Fibroblast of villous mesenchyme (primary cell): Measurements from ENCODE around the gene PAXIP1. TPM values are rescaled to one million over a fixed set of nuclear protein-coding genes. Genes with fewer than 3 reads are reported as not detected.
A peak's percentile ranks its signal among the peaks of the same experiment; 100 is the strongest.

ENCODE experiments used
- DNase-seq: peaks from one replicate; pipeline ENCODE4 v3.0.0-alpha.2; 2010; ENCODE audit warnings: low read depth
- H3K4me3 ChIP-seq: 2 replicates; pipeline ENCODE4 v1.5.1; 2011; ENCODE audit warnings: low read depth, mild to moderate bottlenecking, low read length
- total RNA-seq: library from RNA; depleted of rRNA; stranded (reverse); fragments of >200 nt; gene quantifications from 2 replicates; pipeline ENCODE4 v1.2.3, GENCODE V29; 2012
- TF ChIP-seq, protein P1 (sequence below): IDR thresholded peaks from 2 replicates; pipeline ENCODE4 v1.5.1; 2012; ENCODE audit warnings: low read depth, mild to moderate bottlenecking, low read length; ENCODE audit not compliant: insufficient read depth

Gene PAXIP1
- total RNA-seq, 1 donor, result 10.4 TPM

DNA sequence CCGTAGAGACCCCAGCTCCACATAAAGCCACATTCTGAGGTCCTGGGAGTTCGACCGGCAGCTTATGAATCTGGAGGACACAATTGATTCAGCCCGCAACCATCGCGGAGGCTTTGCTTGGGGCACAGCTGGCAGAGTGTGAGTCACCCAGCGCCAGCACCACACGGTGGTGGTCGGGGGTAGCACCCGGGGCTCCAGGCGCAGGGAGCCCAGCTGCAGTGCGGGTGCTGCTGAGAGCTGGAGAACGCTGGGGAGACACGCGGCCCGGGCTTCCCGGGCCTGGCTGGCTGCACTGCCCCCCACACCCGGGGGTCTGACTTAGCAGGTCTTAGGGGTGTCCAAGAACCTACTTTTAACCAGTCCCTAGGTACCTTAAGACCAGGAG is 87.9 kb downstream of the PAXIP1 start:
- H3K4me3 ChIP-seq, result no peak overlapping the region
- TF ChIP-seq, protein P1, sequence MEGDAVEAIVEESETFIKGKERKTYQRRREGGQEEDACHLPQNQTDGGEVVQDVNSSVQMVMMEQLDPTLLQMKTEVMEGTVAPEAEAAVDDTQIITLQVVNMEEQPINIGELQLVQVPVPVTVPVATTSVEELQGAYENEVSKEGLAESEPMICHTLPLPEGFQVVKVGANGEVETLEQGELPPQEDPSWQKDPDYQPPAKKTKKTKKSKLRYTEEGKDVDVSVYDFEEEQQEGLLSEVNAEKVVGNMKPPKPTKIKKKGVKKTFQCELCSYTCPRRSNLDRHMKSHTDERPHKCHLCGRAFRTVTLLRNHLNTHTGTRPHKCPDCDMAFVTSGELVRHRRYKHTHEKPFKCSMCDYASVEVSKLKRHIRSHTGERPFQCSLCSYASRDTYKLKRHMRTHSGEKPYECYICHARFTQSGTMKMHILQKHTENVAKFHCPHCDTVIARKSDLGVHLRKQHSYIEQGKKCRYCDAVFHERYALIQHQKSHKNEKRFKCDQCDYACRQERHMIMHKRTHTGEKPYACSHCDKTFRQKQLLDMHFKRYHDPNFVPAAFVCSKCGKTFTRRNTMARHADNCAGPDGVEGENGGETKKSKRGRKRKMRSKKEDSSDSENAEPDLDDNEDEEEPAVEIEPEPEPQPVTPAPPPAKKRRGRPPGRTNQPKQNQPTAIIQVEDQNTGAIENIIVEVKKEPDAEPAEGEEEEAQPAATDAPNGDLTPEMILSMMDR, result no peak
- no peak for DNase-seq

DNA sequence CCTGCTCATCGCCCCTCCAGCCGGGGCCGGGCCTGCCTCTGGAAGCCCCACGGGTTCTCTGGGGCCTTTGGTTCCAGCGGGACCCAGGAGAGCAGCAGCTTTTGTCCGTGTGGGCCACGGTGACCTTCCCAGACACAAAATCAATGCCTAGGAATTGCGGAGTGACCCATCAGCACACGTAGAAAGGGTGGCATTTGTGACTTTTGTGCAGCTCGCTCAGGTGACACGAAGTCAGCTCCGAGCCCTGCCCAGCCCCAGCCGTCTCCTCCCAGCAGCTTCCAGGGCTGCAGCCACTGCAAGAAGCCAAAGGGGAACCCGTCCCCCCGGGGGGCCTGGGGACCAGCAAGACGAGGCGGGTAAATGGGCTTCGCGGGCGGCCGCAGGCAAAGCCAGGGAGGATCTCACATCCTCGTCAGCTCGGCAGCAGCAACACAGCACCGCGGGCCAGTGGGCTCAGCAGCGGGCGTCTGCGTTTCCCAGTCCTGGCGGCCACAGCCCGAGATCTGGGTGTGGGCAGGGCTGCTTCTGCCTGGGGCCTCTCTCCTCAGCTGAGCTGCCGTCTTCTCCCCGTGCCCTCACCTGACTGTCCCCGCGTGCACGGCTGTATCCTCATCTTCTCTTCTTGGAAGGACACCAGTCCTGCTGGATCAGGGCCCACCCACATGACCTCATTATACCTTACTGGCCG is 88.5 kb downstream of the PAXIP1 start:
- no peak overlapping the region for H3K4me3 ChIP-seq
- TF ChIP-seq, protein P1, result no peak
- DNase-seq, result no peak

DNA sequence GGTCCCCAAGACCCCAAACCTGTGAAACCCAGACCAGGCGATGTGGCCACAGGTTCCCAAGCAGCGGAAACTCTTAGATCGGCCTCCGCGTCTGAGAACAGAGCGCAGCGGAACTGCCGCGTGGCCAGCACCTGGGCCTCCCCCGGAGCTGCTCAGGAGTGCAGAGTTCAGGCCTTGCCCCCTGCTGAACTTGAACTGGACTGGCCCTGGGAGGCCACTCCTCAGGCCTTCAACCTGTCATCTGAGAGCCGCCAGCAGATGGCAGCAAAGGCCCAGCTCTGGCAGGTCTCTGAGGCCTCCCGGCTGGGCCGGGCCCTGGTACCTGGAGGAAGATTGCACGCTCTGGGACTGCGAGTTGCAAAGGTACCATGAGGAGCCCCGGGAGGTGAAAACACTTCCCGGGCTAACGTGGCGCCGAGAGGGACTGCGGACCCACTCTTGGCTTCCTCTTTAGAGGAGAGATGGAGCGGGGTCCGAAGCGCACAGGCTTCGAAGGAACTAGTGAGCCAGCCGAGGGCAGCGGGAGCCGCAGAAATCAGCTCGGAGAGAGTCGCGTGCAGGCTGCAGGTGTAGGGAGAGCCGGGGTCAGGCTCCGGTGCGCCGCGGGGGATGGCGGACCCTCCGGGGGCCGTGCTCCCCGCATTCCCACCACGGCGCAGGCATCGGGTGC is 89.2 kb downstream of the PAXIP1 start:
- peak; percentile 59 for DNase-seq
- peak overlapping the region; percentile 15 for H3K4me3 ChIP-seq
- TF ChIP-seq, protein P1, result peak; percentile 89

DNA sequence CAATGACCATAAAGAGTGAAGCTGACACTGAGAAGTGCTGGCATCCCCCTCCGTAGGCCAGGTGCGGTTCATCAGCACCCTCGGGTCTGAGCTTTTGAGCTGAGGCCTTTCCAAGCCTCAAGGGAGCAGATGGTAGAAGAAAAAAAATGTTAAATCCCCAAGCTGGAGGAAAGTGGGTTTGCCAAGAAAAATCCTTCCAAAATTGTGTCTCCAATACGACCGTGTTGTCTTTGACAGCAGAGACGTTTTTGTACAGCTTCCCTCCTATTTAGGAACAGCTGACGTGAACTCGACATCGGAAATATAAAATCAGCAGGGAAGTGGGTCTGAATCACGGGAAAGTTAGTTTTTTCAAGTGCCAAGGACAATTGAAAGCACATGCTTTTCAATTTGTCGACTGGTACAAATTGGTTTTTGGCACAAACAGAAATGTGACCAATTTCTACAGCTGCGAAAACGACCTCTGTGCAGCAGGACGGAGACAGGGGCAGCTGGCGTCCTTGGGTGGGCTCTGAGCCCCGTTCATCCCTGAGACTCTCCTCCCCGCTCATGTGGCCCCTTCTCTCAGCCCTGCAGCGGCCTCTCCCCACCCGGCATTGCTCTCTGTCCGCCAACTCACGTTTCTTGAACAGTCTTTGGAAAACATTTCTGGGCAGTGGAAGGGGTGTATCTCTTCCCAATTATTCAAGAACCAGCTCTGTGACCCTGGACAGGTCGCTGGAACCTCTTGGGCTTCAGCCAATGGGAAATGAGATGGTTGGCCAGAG is 89.9 kb downstream of the PAXIP1 start:
- no peak overlapping the region for H3K4me3 ChIP-seq
- TF ChIP-seq, protein P1, result no peak
- no peak for DNase-seq

DNA sequence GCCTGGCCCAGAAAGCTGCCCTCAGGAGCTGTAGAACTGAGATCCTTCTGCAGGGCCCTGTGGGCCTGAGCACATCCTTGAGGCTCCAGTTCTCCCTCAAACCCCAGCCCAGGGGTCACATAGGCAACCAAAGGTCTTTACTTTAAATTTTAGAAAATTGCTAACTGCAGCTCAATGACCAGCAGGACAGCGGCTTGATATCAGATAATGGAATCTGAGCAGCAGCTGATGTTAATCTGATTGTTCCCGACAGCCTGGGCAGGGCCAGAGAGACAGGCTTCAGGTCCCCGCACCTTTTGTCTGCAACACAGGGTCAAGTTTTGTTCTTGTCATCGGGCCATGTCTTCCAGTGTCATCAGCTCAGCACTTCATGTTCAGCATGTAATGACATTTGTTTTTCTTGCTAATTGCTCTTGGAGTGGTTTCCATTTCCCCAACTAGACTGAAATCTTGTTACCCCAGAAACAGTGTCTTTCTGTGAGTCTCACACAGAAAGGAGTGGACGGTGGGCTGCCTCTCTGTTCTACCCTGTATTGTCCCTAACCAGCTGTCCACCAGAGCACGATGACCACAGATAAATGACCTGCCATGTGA is 91.0 kb downstream of the PAXIP1 start:
- H3K4me3 ChIP-seq, result no peak overlapping the region
- TF ChIP-seq, protein P1, result no peak
- no peak for DNase-seq

DNA sequence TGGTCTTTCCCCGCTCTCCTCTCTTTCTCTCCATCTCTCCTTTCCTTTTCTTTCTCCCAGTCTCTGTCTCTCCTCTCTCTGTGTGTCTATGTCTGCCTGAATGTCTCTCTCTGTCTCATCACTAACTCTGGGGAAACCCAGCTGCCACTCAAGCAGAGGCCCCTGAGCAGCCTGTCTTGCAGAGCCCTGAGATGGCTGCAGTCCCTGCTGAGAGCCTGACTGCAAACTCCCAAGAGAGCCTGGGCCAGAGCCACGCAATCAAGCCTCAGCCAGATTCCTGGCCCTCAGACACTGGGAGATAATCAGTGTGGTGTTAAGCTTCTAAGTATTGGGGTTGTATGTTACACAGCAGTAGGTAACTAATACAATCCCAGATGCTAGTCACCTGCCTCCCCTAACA is 91.5 kb downstream of the PAXIP1 start:
- no peak for DNase-seq
- H3K4me3 ChIP-seq, result no peak overlapping the region
- TF ChIP-seq, protein P1, result no peak
